Measurements from ENCODE around the gene ARFGAP2. TPM values are rescaled to one million over a fixed set of nuclear protein-coding genes. Genes with fewer than 3 reads are reported as not detected.

The ARFGAP2 gene
- polyA plus RNA-seq (51.0 to 79.9 TPM (median 55.2 TPM) in 3 replicates), polyA minus RNA-seq (75.8 to 109 TPM (median 82.7 TPM) in 3 replicates)
- polyA plus RNA-seq (2011; ENCODE audit: low read depth), result 39.7 TPM
- polyA plus RNA-seq (2011; cell fraction: cytosol; rRNA removed), result 35.1 and 48.3 TPM in 2 replicates
- polyA plus RNA-seq (2011; cell fraction: nucleus; rRNA removed), result 118 and 129 TPM in 2 replicates
- polyA plus RNA-seq (2012; ENCODE audit: low replicate concordance), result 55.3 and 67.5 TPM in 2 replicates
- 41.2 TPM for polyA minus RNA-seq (2011; cell fraction: cytosol; rRNA and poly(A)+ RNA removed)
- polyA minus RNA-seq (2011; cell fraction: nucleus; rRNA and poly(A)+ RNA removed), result 55.5 and 67.6 TPM in 2 replicates

DNA sequence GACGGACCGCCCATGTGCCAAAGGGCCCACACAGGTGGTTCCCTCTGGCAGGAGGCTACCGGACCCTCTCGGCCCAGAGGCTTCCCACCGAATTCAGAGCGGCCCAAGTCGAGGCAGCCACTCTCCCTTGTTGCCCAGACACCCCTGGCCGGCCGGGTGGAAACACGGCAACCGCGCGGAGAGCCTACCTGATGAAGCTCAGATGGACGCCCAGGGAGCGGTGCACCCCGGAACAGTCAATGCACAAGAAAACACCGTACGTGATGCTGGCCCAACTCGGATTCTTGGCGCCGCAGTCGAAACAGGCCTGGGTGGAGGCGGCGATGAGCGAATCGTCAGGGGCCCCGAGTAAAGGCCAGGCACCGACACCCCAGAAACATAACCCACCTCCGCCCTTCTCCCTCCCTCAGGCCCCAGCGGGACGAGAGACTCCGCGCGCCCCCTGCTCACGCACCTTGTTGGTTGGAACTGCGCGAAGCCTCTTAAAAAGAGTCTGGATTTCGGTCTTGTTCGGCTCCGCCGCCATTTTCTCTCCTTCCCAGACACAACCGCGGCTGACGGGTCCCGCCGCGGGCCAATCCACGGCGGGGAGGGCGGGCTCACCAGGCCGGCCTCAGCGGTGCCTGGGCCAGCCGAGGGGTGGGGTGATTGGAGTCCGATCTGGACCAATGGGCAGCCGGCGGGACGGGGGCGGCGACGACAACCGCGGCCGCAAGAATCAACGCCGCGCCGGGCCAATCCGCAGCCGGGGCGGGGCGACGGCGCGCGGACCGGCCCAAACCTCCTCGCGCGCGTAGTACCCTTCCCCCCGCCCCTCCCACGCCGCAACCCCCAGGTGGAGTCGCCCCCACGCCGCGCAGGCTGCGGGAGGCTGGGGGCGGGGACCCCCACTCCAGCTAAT is at the start of gene ARFGAP2:
Gene ARFGAP2, minus strand, starts transcription at position 552 of the 901 bp plus-strand sequence. Its CDS starts 26 bp downstream, at position 526.
- no peaks in the 10 kb centered on the region for H3K27me3 ChIP-seq (ENCODE audit: control insufficient read depth, extremely low read depth, insufficient read depth, low read length)
- H2AFZ ChIP-seq (ENCODE audit: control insufficient read depth, low read length), result peak within 1 kb of the TSS; percentile 95
- no peak for FAIRE-seq
- H3K9me3 ChIP-seq (ENCODE audit: control insufficient read depth, low read depth, low read length), result no peaks in the 10 kb centered on the region
- peak within 1 kb of the TSS; percentile 98 for H3K27ac ChIP-seq (ENCODE audit: control insufficient read depth, insufficient read depth, low read length)
- H3K79me2 ChIP-seq (ENCODE audit: control insufficient read depth, insufficient read depth, low read length), result peaks cover 55% of the 10 kb centered on the region
- no peak for TF ChIP-seq EZH2 (IDR thresholded peaks at IDR 0.05; ENCODE audit: low read length)
- no peak for TF ChIP-seq CTCF (optimal IDR thresholded peaks at IDR 0.05 in 1 of 3, IDR thresholded peaks at IDR 0.05 in 1 of 3, conservative IDR thresholded peaks at IDR 0.05 in 1 of 3; ENCODE audit: extremely low read depth in 1 of 3, insufficient read depth in 2 of 3, low read length in 3 of 3)
- peaks cover 41 to 42% of the 10 kb centered on the region in 2 experiments for H3K36me3 ChIP-seq (ENCODE audit: control insufficient read depth in 2 of 2, extremely low read depth in 1 of 2, insufficient read depth in 2 of 2, low read length in 2 of 2)
- peak; percentile 54 for DNase-seq (ENCODE audit: low read depth, low spot score)
- H3K4me3 ChIP-seq (ENCODE audit: control insufficient read depth in 2 of 3, extremely low read depth in 1 of 3, insufficient read depth in 2 of 3, low read depth in 1 of 3, low read length in 3 of 3), result peak within 1 kb of the TSS; percentile 92 to 99 (median 94)
- H3K4me2 ChIP-seq (ENCODE audit: control insufficient read depth, extremely low read depth, insufficient read depth, low read depth, low read length), result peak within 1 kb of the TSS; percentile 97
- peak within 1 kb of the TSS; percentile 99 for H3K9ac ChIP-seq (ENCODE audit: control insufficient read depth, extremely low read depth, insufficient read depth, low read length)
- peaks cover 20% of the 10 kb centered on the region for H3K4me1 ChIP-seq (ENCODE audit: control insufficient read depth, extremely low read depth, insufficient read depth, low read length)
- no peaks in the 10 kb centered on the region for H3K9me1 ChIP-seq (ENCODE audit: control insufficient read depth, extremely low read depth, insufficient read depth, low read length)
- dilution Hi-C loops (cut with MboI; ENCODE audit: extremely low pct_ligation_motif_present, low sequenced_read_pairs), result no loop called here
- H4K20me1 ChIP-seq (ENCODE audit: control insufficient read depth, extremely low read depth, insufficient read depth, low read length), result peaks cover 5% of the 10 kb centered on the region

DNA sequence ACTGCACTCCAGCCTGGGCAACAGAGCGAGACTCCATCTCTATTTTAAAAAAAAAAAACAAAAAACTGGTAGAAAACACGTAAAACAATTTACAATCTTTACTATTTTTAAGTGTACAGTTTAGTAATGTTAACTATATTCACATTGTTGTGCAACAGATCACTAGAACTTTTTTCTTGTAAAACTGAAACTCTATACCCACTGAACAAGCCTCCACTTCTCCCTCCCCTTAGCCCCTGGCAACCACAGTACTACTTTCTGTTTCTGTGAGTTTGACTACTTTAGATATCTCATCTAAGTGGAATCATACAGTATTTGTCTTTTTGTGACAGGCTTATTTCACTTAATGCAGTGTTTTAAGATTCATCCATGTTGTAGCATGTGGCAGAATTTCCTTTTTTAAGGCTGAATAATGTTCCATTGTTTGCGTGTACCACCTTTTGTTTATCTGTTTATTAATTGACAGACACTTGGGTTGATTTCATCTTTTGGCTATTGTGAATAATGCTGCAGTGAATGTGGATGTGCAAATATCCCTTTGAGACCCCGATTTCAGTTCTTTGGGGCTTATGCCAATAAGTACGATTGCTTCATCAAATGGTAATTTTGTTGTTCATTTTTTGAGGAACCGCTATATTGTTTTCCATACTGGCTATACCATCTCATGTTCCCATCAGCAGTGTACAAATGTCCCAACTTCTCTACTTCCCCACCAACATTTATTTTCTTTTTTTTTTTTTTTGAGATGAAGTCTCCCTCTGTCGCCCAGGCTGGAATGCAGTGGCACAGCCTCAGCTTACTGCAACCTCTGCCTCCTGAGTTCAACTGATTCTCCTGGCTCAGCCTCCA is 49.1 kb upstream of the ARFGAP2 start:
- Histone ChIP-seq H3K27me3 (ENCODE audit: control insufficient read depth, extremely low read depth, insufficient read depth, low read length) (no peaks in the 10 kb centered on the region), H3K27ac (ENCODE audit: control insufficient read depth, insufficient read depth, low read length) (no peak overlapping the region), H3K4me3 (ENCODE audit: control insufficient read depth in 2 of 3, extremely low read depth in 1 of 3, insufficient read depth in 2 of 3, low read depth in 1 of 3, low read length in 3 of 3) (no peak overlapping the region), H3K36me3 (ENCODE audit: control insufficient read depth in 2 of 2, extremely low read depth in 1 of 2, insufficient read depth in 2 of 2, low read length in 2 of 2) (peaks cover 7 to 11% of the 10 kb centered on the region in 2 experiments), H3K9ac (ENCODE audit: control insufficient read depth, extremely low read depth, insufficient read depth, low read length) (no peak overlapping the region), H3K9me3 (ENCODE audit: control insufficient read depth, low read depth, low read length) (no peaks in the 10 kb centered on the region), H3K79me2 (ENCODE audit: control insufficient read depth, insufficient read depth, low read length) (peaks cover 2% of the 10 kb centered on the region), H3K4me2 (ENCODE audit: control insufficient read depth, extremely low read depth, insufficient read depth, low read depth, low read length) (no peak overlapping the region), H3K9me1 (ENCODE audit: control insufficient read depth, extremely low read depth, insufficient read depth, low read length) (no peaks in the 10 kb centered on the region), H2AFZ (ENCODE audit: control insufficient read depth, low read length) (no peak overlapping the region), H4K20me1 (ENCODE audit: control insufficient read depth, extremely low read depth, insufficient read depth, low read length) (no peaks in the 10 kb centered on the region), H3K4me1 (ENCODE audit: control insufficient read depth, extremely low read depth, insufficient read depth, low read length) (no peaks in the 10 kb centered on the region)
- DNase-seq (ENCODE audit: low read depth, low spot score), result no peak
- no peak for FAIRE-seq
- TF ChIP-seq EZH2 (IDR thresholded peaks at IDR 0.05; ENCODE audit: low read length) (no peak), CTCF (optimal IDR thresholded peaks at IDR 0.05 in 1 of 3, IDR thresholded peaks at IDR 0.05 in 1 of 3, conservative IDR thresholded peaks at IDR 0.05 in 1 of 3; ENCODE audit: extremely low read depth in 1 of 3, insufficient read depth in 2 of 3, low read length in 3 of 3) (no peak)
- dilution Hi-C loops (cut with MboI; ENCODE audit: extremely low pct_ligation_motif_present, low sequenced_read_pairs), result no loop called here
